OCI-LY3 (cell line): ENCODE measurements around the gene PARVA.

ENCODE experiments used
- H2AFZ ChIP-seq: fragments of 200-600, 300-600 bp; shearing (Covaris generic); 2 replicates; pipeline ENCODE4 v1.6.0; 2014; ENCODE audit warnings: antibody characterized with exemption, low read depth, low read length
- H3K27ac ChIP-seq: fragments of 200-600, 300-600 bp; sonication (generic); 2 replicates; pipeline ENCODE4 v1.5.1; 2014; ENCODE audit warnings: mild to moderate bottlenecking, low read length, moderate library complexity, mixed read lengths
- H3K27me3 ChIP-seq: fragments of 200-600, 300-600 bp; sonication (generic); 2 replicates; pipeline ENCODE4 v1.6.1; 2014; ENCODE audit warnings: low read depth, low read length, mixed read lengths
- H3K36me3 ChIP-seq: fragments of 200-600, 300-600 bp; sonication (generic); replicated peaks from 2 replicates; pipeline ENCODE3; 2014; ENCODE audit warnings: low read depth, low read length, mixed read lengths
- H3K4me1 ChIP-seq: fragments of 300-600, 200-600 bp; sonication (generic); 2 replicates; pipeline ENCODE4 v1.6.1; 2014; ENCODE audit warnings: low read length, mixed read lengths
- H3K4me2 ChIP-seq: fragments of 200-600, 300-600 bp; sonication (generic); 2 replicates; pipeline ENCODE4 v1.6.1; 2014; ENCODE audit warnings: low read length, mixed read lengths
- H3K4me3 ChIP-seq: fragments of 300-600, 200-600 bp; sonication (generic); 2 replicates; pipeline ENCODE4 v1.5.1; 2014; ENCODE audit warnings: antibody characterized with exemption, mild to moderate bottlenecking, low read length, moderate library complexity
- H3K79me2 ChIP-seq: fragments of 300-600, 200-600 bp; shearing (Covaris generic); 2 replicates; pipeline ENCODE4 v1.6.1; 2014; ENCODE audit warnings: mild to moderate bottlenecking, low read length, mixed read lengths
- H3K9ac ChIP-seq: fragments of 300-600, 200-600 bp; shearing (Covaris generic); 2 replicates; pipeline ENCODE4 v1.6.0; 2014; ENCODE audit warnings: mild to moderate bottlenecking, low read length, moderate library complexity
- H3K9me3 ChIP-seq: fragments of 200-600, 300-600 bp; shearing (Covaris generic); 2 replicates; pipeline ENCODE4 v1.6.1; 2014; ENCODE audit warnings: low read length, mixed read lengths; ENCODE audit not compliant: insufficient read depth
- H4K20me1 ChIP-seq: fragments of 200-600, 300-600 bp; sonication (generic); 2 replicates; pipeline ENCODE4 v1.6.1; 2016; ENCODE audit warnings: low read length, mixed read lengths; ENCODE audit not compliant: insufficient read depth
- EZH2phosphoT487 ChIP-seq: fragments of 200-600 bp; shearing (Covaris generic); IDR thresholded peaks from 2 replicates; pipeline ENCODE4 v1.6.1; 2018; ENCODE audit warnings: antibody characterized with exemption, mixed run types, low read depth
- TF ChIP-seq, protein P1 (sequence below): fragments of 200-600, 300-600 bp; sonication (generic); IDR thresholded peaks from 2 replicates; pipeline ENCODE4 v1.5.1; 2014; ENCODE audit warnings: antibody characterized with exemption, low read length, low read depth

The PARVA gene

DNA sequence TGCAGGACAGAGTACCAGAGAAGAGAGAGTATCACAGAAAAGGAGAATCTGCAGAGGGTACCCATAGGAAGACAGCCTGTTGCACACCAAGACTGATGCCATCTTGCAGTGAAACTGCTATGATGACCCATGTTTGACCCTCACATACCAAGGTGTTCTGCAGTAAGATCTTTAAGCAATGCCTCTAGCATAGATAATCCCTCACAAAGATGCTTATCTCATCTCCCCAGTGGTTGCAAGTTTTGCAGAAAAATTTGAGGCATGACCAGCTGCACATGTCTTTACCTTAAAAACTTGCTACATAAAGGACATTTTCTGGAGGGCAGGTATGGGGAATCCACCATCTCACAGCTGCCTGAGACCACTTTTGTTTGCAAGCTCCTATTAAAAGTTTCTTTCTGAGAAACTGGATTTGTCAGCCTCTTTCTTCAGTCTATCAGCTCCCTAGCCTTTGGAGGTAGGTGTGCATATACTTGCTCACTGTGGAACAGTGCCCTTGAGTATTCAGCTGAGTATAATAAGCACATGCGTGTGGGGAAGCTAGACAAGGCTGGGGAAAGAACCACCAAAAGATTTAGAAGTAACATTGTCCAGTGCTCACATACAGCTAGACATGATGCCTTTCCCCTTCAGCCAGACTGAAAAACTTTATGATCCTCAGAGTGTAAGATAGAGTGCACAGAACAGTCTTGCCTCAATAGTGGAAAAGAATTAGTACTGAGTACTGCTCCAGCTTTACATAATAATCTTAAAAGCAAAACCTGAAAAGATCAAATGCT is 196.5 kb downstream of the PARVA start:
- Histone ChIP-seq H3K4me3 (no peak overlapping the region), H3K27me3 (peaks cover 10% of the 10 kb centered on the region), H3K4me1 (no peaks in the 10 kb centered on the region), H3K9ac (no peak overlapping the region), H4K20me1 (no peaks in the 10 kb centered on the region), H3K4me2 (no peak overlapping the region), H3K27ac (no peak overlapping the region), H3K9me3 (no peaks in the 10 kb centered on the region), H3K79me2 (no peaks in the 10 kb centered on the region), H2AFZ (no peak overlapping the region), H3K36me3 (no peaks in the 10 kb centered on the region)
- TF ChIP-seq, protein P1, sequence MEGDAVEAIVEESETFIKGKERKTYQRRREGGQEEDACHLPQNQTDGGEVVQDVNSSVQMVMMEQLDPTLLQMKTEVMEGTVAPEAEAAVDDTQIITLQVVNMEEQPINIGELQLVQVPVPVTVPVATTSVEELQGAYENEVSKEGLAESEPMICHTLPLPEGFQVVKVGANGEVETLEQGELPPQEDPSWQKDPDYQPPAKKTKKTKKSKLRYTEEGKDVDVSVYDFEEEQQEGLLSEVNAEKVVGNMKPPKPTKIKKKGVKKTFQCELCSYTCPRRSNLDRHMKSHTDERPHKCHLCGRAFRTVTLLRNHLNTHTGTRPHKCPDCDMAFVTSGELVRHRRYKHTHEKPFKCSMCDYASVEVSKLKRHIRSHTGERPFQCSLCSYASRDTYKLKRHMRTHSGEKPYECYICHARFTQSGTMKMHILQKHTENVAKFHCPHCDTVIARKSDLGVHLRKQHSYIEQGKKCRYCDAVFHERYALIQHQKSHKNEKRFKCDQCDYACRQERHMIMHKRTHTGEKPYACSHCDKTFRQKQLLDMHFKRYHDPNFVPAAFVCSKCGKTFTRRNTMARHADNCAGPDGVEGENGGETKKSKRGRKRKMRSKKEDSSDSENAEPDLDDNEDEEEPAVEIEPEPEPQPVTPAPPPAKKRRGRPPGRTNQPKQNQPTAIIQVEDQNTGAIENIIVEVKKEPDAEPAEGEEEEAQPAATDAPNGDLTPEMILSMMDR = no peak
- no peak for TF ChIP-seq EZH2phosphoT487

- TF ChIP-seq, protein P1 = no peak
- no peak for TF ChIP-seq EZH2phosphoT487
- Histone ChIP-seq H3K9me3 (no peaks in the 10 kb centered on the region), H3K79me2 (no peaks in the 10 kb centered on the region), H4K20me1 (no peaks in the 10 kb centered on the region), H3K9ac (no peak overlapping the region), H3K36me3 (no peaks in the 10 kb centered on the region), H3K27me3 (peaks cover 10% of the 10 kb centered on the region), H3K27ac (no peak overlapping the region), H3K4me3 (no peak overlapping the region), H3K4me2 (no peak overlapping the region), H2AFZ (no peak overlapping the region), H3K4me1 (no peaks in the 10 kb centered on the region)
Measured at GRCh38 chr11:12577725-12578644, 200.6 kb downstream of the PARVA start.

DNA sequence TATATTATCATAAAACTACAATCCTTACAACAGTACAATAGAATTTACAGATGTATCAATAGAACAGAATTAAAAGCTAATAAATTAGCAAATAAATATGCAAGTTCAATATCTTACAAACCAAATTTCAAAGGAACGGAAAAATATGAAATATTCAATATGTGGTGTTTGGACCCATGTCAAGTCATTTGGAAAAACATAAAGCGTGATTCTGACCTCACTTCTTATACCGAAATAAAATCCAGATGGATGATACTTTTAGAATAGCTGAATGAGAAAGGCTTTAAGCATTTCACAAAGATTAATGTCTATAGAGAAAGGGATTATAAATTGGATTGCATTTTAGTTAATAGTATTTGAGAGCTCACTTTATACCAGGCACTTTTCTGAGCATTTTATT is 204.0 kb downstream of the PARVA start:
- Histone ChIP-seq H2AFZ (no peak overlapping the region), H3K4me2 (no peak overlapping the region), H3K9me3 (no peaks in the 10 kb centered on the region)

More for the DNA sequence above, 204.0 kb downstream of the PARVA start:
- Histone ChIP-seq H3K36me3 (no peaks in the 10 kb centered on the region), H3K4me1 (no peaks in the 10 kb centered on the region), H3K27ac (no peak overlapping the region), H3K27me3 (no peaks in the 10 kb centered on the region), H3K4me3 (no peak overlapping the region), H3K79me2 (no peaks in the 10 kb centered on the region), H3K9ac (no peak overlapping the region), H4K20me1 (no peaks in the 10 kb centered on the region)
- TF ChIP-seq, protein P1 = no peak
- no peak for TF ChIP-seq EZH2phosphoT487
